ENCODE measurements around the gene PLCB2.

DNA sequence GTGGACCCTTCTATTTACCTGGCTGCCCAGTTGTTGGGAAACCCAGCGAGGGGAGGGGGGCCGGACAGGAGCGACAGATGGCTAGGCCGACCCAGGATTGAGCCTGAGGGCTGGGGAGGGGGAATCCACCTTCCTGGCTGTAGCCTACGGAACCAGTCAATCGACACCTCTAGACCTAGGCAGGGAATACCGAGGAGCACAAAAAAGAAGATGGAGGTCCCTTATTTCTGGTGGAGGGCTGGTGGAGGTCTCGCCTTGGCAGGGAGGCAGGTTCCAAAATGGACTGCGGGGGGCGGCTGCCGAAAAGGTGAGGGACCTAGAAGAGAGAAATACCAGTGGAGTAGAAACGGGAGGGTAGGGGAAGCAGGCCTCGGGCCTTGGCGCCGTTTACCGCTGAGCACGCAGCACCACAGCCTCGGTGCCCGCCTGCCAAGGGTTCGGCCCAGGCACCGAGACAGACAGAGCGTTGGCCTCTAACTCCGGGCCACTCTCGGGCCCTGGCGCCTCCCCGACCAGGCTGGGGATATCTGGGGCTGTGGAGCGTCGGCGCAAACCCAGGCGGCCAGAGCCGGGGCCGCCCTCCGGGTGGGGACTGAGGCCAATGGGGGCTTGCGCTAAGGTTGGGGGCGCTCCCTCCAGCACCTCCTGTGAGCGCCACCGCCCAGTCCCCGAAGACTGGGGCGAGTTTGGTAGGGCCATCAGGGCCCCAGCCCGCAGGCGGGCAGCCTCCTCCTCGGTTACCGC lies 26.5 kb downstream of the PLCB2 start:
- TF ChIP-seq GATA2 (IDR thresholded peaks at IDR 0.05; ENCODE audit: low read depth, low read length) (no peak), GATA3 (IDR thresholded peaks at IDR 0.05; ENCODE audit: low read depth, low read length) (no peak)

All from SH-SY5Y (cell line).